GM21717 (cell line): ENCODE results near the gene PIM2.

ENCODE experiments used
- ATAC-seq: cut with Tn5 transposase; IDR thresholded peaks from one replicate; pipeline ENCODE4 v1.9.1; 2021; ENCODE audit warnings: mild to moderate bottlenecking, moderate library complexity; ENCODE audit not compliant: unreplicated experiment

The PIM2 gene

GRCh38 chrX:48918643-48919340, at the start of gene PIM2:
Gene PIM2, minus strand, starts transcription at chrX:48919024. Its CDS starts 190 bp downstream, at chrX:48918834.
- ATAC-seq: peak; percentile 63

- ATAC-seq: no peak
Measured at GRCh38 chrX:48968377-48968776, 49.6 kb upstream of the PIM2 start.

GRCh38 chrX:48966796-48967579, 48.2 kb upstream of the PIM2 start:
- ATAC-seq: no peak

- ATAC-seq: no peak
Measured at GRCh38 chrX:48965959-48966358, 47.1 kb upstream of the PIM2 start.

- no peak for ATAC-seq
Measured at GRCh38 chrX:48961585-48962091, 42.8 kb upstream of the PIM2 start.

GRCh38 chrX:48960291-48960690, 41.5 kb upstream of the PIM2 start:
- ATAC-seq: no peak

- ATAC-seq: no peak
Measured at GRCh38 chrX:48958635-48959094, 39.8 kb upstream of the PIM2 start.

GRCh38 chrX:48957827-48958634, 39.2 kb upstream of the PIM2 start:
- ATAC-seq: peak; percentile 77

- peak; percentile 34 for ATAC-seq
Measured at GRCh38 chrX:48957477-48957826, 38.6 kb upstream of the PIM2 start, which contains the start of gene OTUD5. Gene OTUD5, minus strand, starts transcription at chrX:48957607. Its CDS starts 37 bp downstream, at chrX:48957570.

- peak; percentile 1 for ATAC-seq
Measured at GRCh38 chrX:48956728-48957414, 38.0 kb upstream of the PIM2 start.

GRCh38 chrX:48948589-48948988, 29.8 kb upstream of the PIM2 start:
- ATAC-seq: no peak

GRCh38 chrX:48945517-48946348, 26.9 kb upstream of the PIM2 start:
- no peak for ATAC-seq

GRCh38 chrX:48942895-48943294, 24.1 kb upstream of the PIM2 start:
- no peak for ATAC-seq

- no peak for ATAC-seq
Measured at GRCh38 chrX:48940404-48940955, 21.7 kb upstream of the PIM2 start.

GRCh38 chrX:48939524-48940228, 20.9 kb upstream of the PIM2 start:
- no peak for ATAC-seq

- ATAC-seq: peak; percentile 45
Measured at GRCh38 chrX:48938721-48939425, 20.0 kb upstream of the PIM2 start.

- ATAC-seq: peak; percentile 57
Measured at GRCh38 chrX:48937054-48937907, 18.5 kb upstream of the PIM2 start.
